Measurements from ENCODE around the gene COL4A2. TPM values are rescaled to one million over a fixed set of nuclear protein-coding genes. Genes with fewer than 3 reads are reported as not detected.

The COL4A2 gene
- total RNA-seq, 1 donor from 2014 or later: 91.2 TPM

GRCh38 chr13:110301606-110302553 lies 5.2 kb upstream of the COL4A2 start:
- intact Hi-C loops (cut with DNase I): loop anchor here (5.0 kb wide), 1 partner anchor 45 kb away; no protein-coding TSS in a partner anchor
- ATAC-seq (ENCODE audit: poor library complexity) (no peak), DNase-seq (no peak)

GRCh38 chr13:110302997-110303396 lies 4.1 kb upstream of the COL4A2 start:
- no peak for DNase-seq
- ATAC-seq (ENCODE audit: poor library complexity): no peak
- intact Hi-C loops (cut with DNase I): loop anchor here (5.0 kb wide), 1 partner anchor 46 kb away; no protein-coding TSS in a partner anchor

- DNase-seq (no peak), ATAC-seq (ENCODE audit: poor library complexity) (no peak)
- intact Hi-C loops (cut with DNase I): loop anchor here (5.0 kb wide), 1 partner anchor 46 kb away; no protein-coding TSS in a partner anchor
Observed at GRCh38 chr13:110303644-110304043, 3.4 kb upstream of the COL4A2 start.

- intact Hi-C loops (cut with DNase I): loop anchor here (5.0 kb wide), 1 partner anchor 47 kb away; no protein-coding TSS in a partner anchor
- DNase-seq (no peak), ATAC-seq (ENCODE audit: poor library complexity) (no peak)
Observed at GRCh38 chr13:110304256-110304655, 2.8 kb upstream of the COL4A2 start.

- intact Hi-C loops (cut with DNase I): loop anchor here (5.0 kb wide), 2 partner anchors 83 to 107 kb away; no protein-coding TSS in a partner anchor
- no peak for DNase-seq
- ATAC-seq (ENCODE audit: poor library complexity): no peak
Observed at GRCh38 chr13:110305001-110305400, 2.1 kb upstream of the COL4A2 start.

GRCh38 chr13:110305544-110305943 lies 1.5 kb upstream of the COL4A2 start:
- DNase-seq (no peak), ATAC-seq (ENCODE audit: poor library complexity) (no peak)
- intact Hi-C loops (cut with DNase I): loop anchor here (5.0 kb wide), 2 partner anchors 83 to 107 kb away; no protein-coding TSS in a partner anchor

GRCh38 chr13:110305949-110306339 lies 1.1 kb upstream of the COL4A2 start:
- intact Hi-C loops (cut with DNase I): loop anchor here (5.0 kb wide), 2 partner anchors 84 to 106 kb away; no protein-coding TSS in a partner anchor

GRCh38 chr13:110306340-110306959 lies 634 bp upstream of the COL4A2 start:
- intact Hi-C loops (cut with DNase I): loop anchor here (5.0 kb wide), 2 partner anchors 84 to 106 kb away; no protein-coding TSS in a partner anchor
- ATAC-seq (ENCODE audit: poor library complexity) (peak; percentile 24), DNase-seq (no peak)

More at GRCh38 chr13:110305949-110306339, 1.1 kb upstream of the COL4A2 start:
- no peak for DNase-seq
- ATAC-seq (ENCODE audit: poor library complexity): no peak

GRCh38 chr13:110307767-110308655 lies 927 bp downstream of the COL4A2 start:
- no peak for DNase-seq
- peak; percentile 14 for ATAC-seq (ENCODE audit: poor library complexity)
- intact Hi-C loops (cut with DNase I): loop anchor here (5.0 kb wide), 2 partner anchors 86 to 104 kb away; no protein-coding TSS in a partner anchor

- intact Hi-C loops (cut with DNase I): loop anchor here (5.0 kb wide), 2 partner anchors 87 to 103 kb away; no protein-coding TSS in a partner anchor
- no peak for DNase-seq
- ATAC-seq (ENCODE audit: poor library complexity): peak; percentile 14
Observed at GRCh38 chr13:110308656-110309359, 1.7 kb downstream of the COL4A2 start.

GRCh38 chr13:110309661-110310524 lies 2.8 kb downstream of the COL4A2 start:
- no peak for ATAC-seq (ENCODE audit: poor library complexity)
- intact Hi-C loops (cut with DNase I): loop anchor here (5.0 kb wide), 2 partner anchors 88 to 102 kb away; no protein-coding TSS in a partner anchor
- DNase-seq: no peak

GRCh38 chr13:110310541-110311442 lies 3.7 kb downstream of the COL4A2 start:
- DNase-seq (no peak), ATAC-seq (ENCODE audit: poor library complexity) (no peak)
- intact Hi-C loops (cut with DNase I): no loop called here

- DNase-seq (no peak), ATAC-seq (ENCODE audit: poor library complexity) (no peak)
- intact Hi-C loops (cut with DNase I): no loop called here
Observed at GRCh38 chr13:110311443-110312338, 4.6 kb downstream of the COL4A2 start.

- no peak for DNase-seq
- ATAC-seq (ENCODE audit: poor library complexity): no peak
- intact Hi-C loops (cut with DNase I): no loop called here
Observed at GRCh38 chr13:110312339-110313031, 5.4 kb downstream of the COL4A2 start.

Data from Right ventricle myocardium superior (tissue), 1 donor.